ENCODE measurements around the gene CAPSL. TPM values are rescaled to one million over a fixed set of nuclear protein-coding genes. Genes with fewer than 3 reads are reported as not detected.

The CAPSL gene
- total and polyA plus RNA-seq, 2 of the 8 experiments (the other 6 are each of a cell fraction or from before 2014, with no cell fraction given) = not detected

GRCh38 chr5:35857606-35858205, 80.7 kb downstream of the CAPSL start:
- TF ChIP-seq KDM5A (IDR thresholded peaks at IDR 0.05; ENCODE audit: low read length) (no peak), YY1 (IDR thresholded peaks at IDR 0.05; ENCODE audit: low read depth, low read length) (no peak), EZH2 (IDR thresholded peaks at IDR 0.05; ENCODE audit: low read depth, low read length, severe bottlenecking) (no peak)
- Histone ChIP-seq H2AFZ (ENCODE audit: low read length) (no peak overlapping the region), H2AK5ac (ENCODE audit: low read depth, low read length) (no peak overlapping the region), H3K79me2 (ENCODE audit: control insufficient read depth in 1 of 2, insufficient read depth in 2 of 2, low read length in 2 of 2) (no peaks in the 10 kb centered on the region), H2BK15ac (ENCODE audit: low read length) (no peak overlapping the region), H4K8ac (ENCODE audit: extremely low read depth, insufficient read depth, low read length) (no peak overlapping the region), H2BK20ac (ENCODE audit: low read length) (no peak overlapping the region), H3K27me3 (replicated peaks in 1 of 4; ENCODE audit: control insufficient read depth in 3 of 4, extremely low read depth in 1 of 4, insufficient read depth in 3 of 4, low read length in 3 of 4) (no peaks in the 10 kb centered on the region), H3K4ac (replicated peaks; ENCODE audit: insufficient read length, low read depth, low read length) (no peak overlapping the region), H4K20me1 (replicated peaks in 1 of 2; ENCODE audit: control insufficient read depth in 1 of 2, insufficient read depth in 2 of 2, low read length in 2 of 2) (no peaks in the 10 kb centered on the region), H3K23ac (ENCODE audit: insufficient read length) (no peak overlapping the region), H3K56ac (replicated peaks; ENCODE audit: insufficient read length, low read depth, low read length) (no peak overlapping the region), H4K5ac (ENCODE audit: insufficient read length, low read depth, low read length) (no peak overlapping the region), H4K91ac (replicated peaks; ENCODE audit: insufficient read length, low read length) (no peak overlapping the region), H3K79me1 (ENCODE audit: low read depth, low read length) (no peaks in the 10 kb centered on the region), H3K36me3 (ENCODE audit: control insufficient read depth in 2 of 4, insufficient read depth in 4 of 4, low read length in 3 of 4) (no peaks in the 10 kb centered on the region; a peak in 1 of 8 replicates), H3K4me3 (ENCODE audit: extremely low read depth in 1 of 4, insufficient read depth in 2 of 4, low read depth in 3 of 4, low read length in 4 of 4) (no peak overlapping the region), H3K23me2 (ENCODE audit: low read depth, low read length) (no peaks in the 10 kb centered on the region), H3K9ac (replicated peaks in 1 of 4; ENCODE audit: extremely low read depth in 1 of 4, low read depth in 3 of 4, low read length in 3 of 4) (no peak overlapping the region), H3K18ac (ENCODE audit: extremely low read depth, low read length) (no peak overlapping the region), H3K27ac (ENCODE audit: low read depth, low read length) (no peak overlapping the region), H3K9me3 (ENCODE audit: insufficient read depth in 2 of 2, low read depth in 1 of 2, low read length in 1 of 2) (no peaks in the 10 kb centered on the region), H3K4me1 (replicated peaks in 1 of 4; ENCODE audit: control insufficient read depth in 3 of 4, insufficient read depth in 4 of 4, low read length in 3 of 4) (peaks cover 0 to 7% (median 2%) of the 10 kb centered on the region in 4 experiments; a peak in 3 of 7 replicates), H2BK5ac (ENCODE audit: low read depth, low read length) (no peak overlapping the region), H2BK120ac (replicated peaks; ENCODE audit: low read depth, low read length) (no peak overlapping the region), H3K4me2 (ENCODE audit: insufficient read depth in 1 of 2, low read depth in 2 of 2, low read length in 2 of 2) (no peak overlapping the region), H3K14ac (ENCODE audit: insufficient read length) (no peak overlapping the region), H2BK12ac (ENCODE audit: low read depth, low read length) (no peak overlapping the region)
- ChIA-PET CTCF (ENCODE audit: partially characterized antibody) (interaction anchor here (1.0 to 1.7 kb wide), 3 partner anchors 9 to 69 kb away, joined by 3 to 4 read pairs (median 4); no protein-coding TSS in a partner anchor), POLR2A (ENCODE audit: partially characterized antibody) (no interaction called here)
- 88% methylated on average over 2 of the region's 2 CpGs; no CpG with 5 or more reads in 1 of the 2 experiments for WGBS, 2 experiments (ENCODE audit: extremely low coverage in 1 of 2, insufficient coverage in 1 of 2, insufficient read length in 1 of 2, insufficient replicate concordance in 2 of 2, low coverage in 1 of 2, low lambda C conversion rate in 2 of 2, missing lambda C conversion rate in 1 of 2)
- FAIRE-seq = no peak
- DNase-seq (ENCODE audit: low read depth in 1 of 2, low spot score in 2 of 2) = no peak
